Stomach smooth muscle (tissue), 2 donors: ENCODE data around the gene XRCC3.

ENCODE experiments used
- H3K27ac ChIP-seq: one replicate; pipeline ENCODE4 v1.7.0; 2013; ENCODE audit warnings: mild to moderate bottlenecking, low read length, inconsistent platforms
- H3K27me3 ChIP-seq, 2 donors: one replicate each; pipeline ENCODE4 v1.7.0; 2013; ENCODE audit warnings: low read length in 2 of 2; ENCODE audit not compliant: insufficient read depth in 2 of 2, control insufficient read depth in 1 of 2
- H3K36me3 ChIP-seq, 2 donors: one replicate each; pipeline ENCODE4 v1.7.0; 2013; ENCODE audit warnings: low read length in 2 of 2; ENCODE audit not compliant: control insufficient read depth in 2 of 2, insufficient read depth in 2 of 2
- H3K4me1 ChIP-seq: one replicate; pipeline ENCODE4 v1.7.0; 2013; ENCODE audit warnings: low read length; ENCODE audit not compliant: control insufficient read depth, insufficient read depth
- H3K4me3 ChIP-seq, 2 donors: one replicate each; pipeline ENCODE4 v1.7.0; 2013; ENCODE audit warnings: low read length in 2 of 2
- H3K9ac ChIP-seq, 2 donors: one replicate each; pipeline ENCODE4 v1.7.0; 2013; ENCODE audit warnings: low read length in 2 of 2, mild to moderate bottlenecking in 1 of 2
- H3K9me3 ChIP-seq, 2 donors: one replicate each; pipeline ENCODE4 v1.7.0; 2013; ENCODE audit warnings: low read length in 2 of 2; ENCODE audit not compliant: control insufficient read depth in 2 of 2
- donor health status: healthy.
- donor health status: Pancreatic carcinoma.

The XRCC3 gene

GRCh38 chr14:103715052-103716000, at the start of gene XRCC3, which contains the start of gene ZFYVE21:
Gene XRCC3 (minus strand): TSS chr14:103715451. CDS start chr14:103711087, 4,364 bp downstream.
Gene ZFYVE21 (plus strand): TSS chr14:103715810. CDS start chr14:103715842, 32 bp downstream.
- H3K9ac ChIP-seq = peak within 1 kb of the TSS; percentile 59 to 69
- H3K27me3 ChIP-seq = no peaks in the 10 kb centered on the region
- H3K27ac ChIP-seq = no peak within 1 kb of the TSS
- no peaks in the 10 kb centered on the region for H3K9me3 ChIP-seq
- peaks cover 51% of the 10 kb centered on the region for H3K4me1 ChIP-seq
- peak within 1 kb of the TSS; percentile 57 to 79 for H3K4me3 ChIP-seq
- no peaks in the 10 kb centered on the region for H3K36me3 ChIP-seq

GRCh38 chr14:103763730-103764488, 48.7 kb upstream of the XRCC3 start:
- Histone ChIP-seq H3K9me3 (no peaks in the 10 kb centered on the region), H3K4me3 (no peak overlapping the region), H3K27me3 (no peaks in the 10 kb centered on the region), H3K36me3 (peaks cover 3 to 6% of the 10 kb centered on the region in 2 donors), H3K9ac (no peak overlapping the region), H3K4me1 (no peaks in the 10 kb centered on the region), H3K27ac (no peak overlapping the region)

- H3K27ac ChIP-seq = no peak overlapping the region
- H3K4me1 ChIP-seq = no peaks in the 10 kb centered on the region
- H3K9me3 ChIP-seq = no peaks in the 10 kb centered on the region
- no peak overlapping the region for H3K4me3 ChIP-seq
- H3K9ac ChIP-seq = no peak overlapping the region
- H3K27me3 ChIP-seq = no peaks in the 10 kb centered on the region
- H3K36me3 ChIP-seq = peaks cover 3 to 6% of the 10 kb centered on the region in 2 donors
Observed at GRCh38 chr14:103762541-103762940, 47.3 kb upstream of the XRCC3 start.

- Histone ChIP-seq H3K27me3 (no peaks in the 10 kb centered on the region), H3K4me1 (no peaks in the 10 kb centered on the region), H3K27ac (no peak overlapping the region), H3K4me3 (no peak overlapping the region), H3K36me3 (peaks cover 3 to 6% of the 10 kb centered on the region in 2 donors), H3K9ac (no peak overlapping the region), H3K9me3 (no peaks in the 10 kb centered on the region)
Observed at GRCh38 chr14:103762036-103762435, 46.8 kb upstream of the XRCC3 start.

DNA sequence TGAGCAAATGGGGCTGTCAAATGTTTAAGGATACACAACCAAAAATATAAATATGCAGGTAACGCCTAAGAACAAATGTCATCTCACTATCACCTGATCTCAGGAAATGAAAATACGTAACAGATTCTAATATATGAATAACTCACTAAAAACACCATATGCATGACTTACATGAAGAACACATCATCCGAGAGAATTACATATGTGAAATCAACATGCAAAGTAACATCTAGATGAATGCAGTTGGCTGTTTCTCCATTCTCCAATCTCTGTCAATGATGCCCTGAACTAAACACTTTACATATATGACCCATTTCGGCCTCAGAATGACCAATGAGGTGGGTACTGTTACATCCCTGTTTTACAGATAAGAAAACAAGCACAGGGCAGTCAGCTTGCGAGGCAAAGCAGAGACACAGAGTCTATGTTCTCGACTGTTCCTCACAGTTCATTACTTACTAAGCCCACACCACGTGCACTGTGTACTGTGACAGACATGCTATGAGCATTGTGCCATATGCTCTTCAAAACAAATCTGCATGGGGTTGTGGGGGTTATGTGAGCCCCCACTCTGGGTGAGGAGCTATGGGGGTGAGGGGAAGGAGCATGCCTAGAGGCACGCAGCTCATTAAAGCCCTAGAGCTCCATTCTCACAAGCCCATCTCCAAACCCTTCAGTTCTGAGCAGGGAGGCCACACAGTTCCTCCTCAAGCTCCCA, 43.0 kb upstream of the XRCC3 start:
- no peak overlapping the region for H3K9ac ChIP-seq
- no peak overlapping the region for H3K27ac ChIP-seq
- no peaks in the 10 kb centered on the region for H3K9me3 ChIP-seq
- H3K36me3 ChIP-seq = peaks cover 0 to 5% of the 10 kb centered on the region in 2 donors
- no peak overlapping the region for H3K4me3 ChIP-seq
- no peaks in the 10 kb centered on the region for H3K27me3 ChIP-seq
- no peaks in the 10 kb centered on the region for H3K4me1 ChIP-seq

DNA sequence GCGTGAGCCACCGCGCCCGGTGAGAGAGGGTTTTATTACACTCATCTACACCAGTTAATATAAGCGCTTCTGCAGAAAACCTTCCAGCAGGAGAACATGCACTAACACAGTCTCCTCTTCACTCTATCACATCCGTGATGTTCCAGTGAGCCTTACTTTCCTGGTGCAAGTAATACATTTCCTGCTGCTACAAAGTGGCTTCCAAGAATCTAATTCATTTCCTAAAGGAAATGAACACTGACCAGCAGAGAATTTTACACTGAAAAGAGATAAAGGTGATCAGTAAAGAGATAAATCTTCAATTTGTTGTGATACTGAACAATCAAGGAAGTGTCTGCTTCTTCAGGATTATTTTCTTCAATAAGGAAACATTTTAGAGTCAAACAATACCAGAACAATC, 39.8 kb upstream of the XRCC3 start:
- no peak overlapping the region for H3K9ac ChIP-seq
- H3K27me3 ChIP-seq = no peaks in the 10 kb centered on the region
- no peaks in the 10 kb centered on the region for H3K9me3 ChIP-seq
- H3K4me3 ChIP-seq = no peak overlapping the region
- H3K4me1 ChIP-seq = no peaks in the 10 kb centered on the region
- H3K27ac ChIP-seq = no peak overlapping the region
- peaks cover 4 to 7% of the 10 kb centered on the region in 2 donors for H3K36me3 ChIP-seq

- Histone ChIP-seq H3K4me1 (no peaks in the 10 kb centered on the region), H3K4me3 (no peak overlapping the region), H3K9me3 (no peaks in the 10 kb centered on the region), H3K36me3 (peaks cover 6 to 14% of the 10 kb centered on the region in 2 donors), H3K27ac (no peak overlapping the region), H3K9ac (no peak overlapping the region), H3K27me3 (no peaks in the 10 kb centered on the region)
Observed at GRCh38 chr14:103753774-103754173, 38.5 kb upstream of the XRCC3 start.

- Histone ChIP-seq H3K9me3 (no peaks in the 10 kb centered on the region), H3K4me1 (no peaks in the 10 kb centered on the region), H3K4me3 (no peak overlapping the region), H3K27ac (no peak overlapping the region), H3K27me3 (no peaks in the 10 kb centered on the region), H3K9ac (no peak overlapping the region), H3K36me3 (peaks cover 6 to 36% of the 10 kb centered on the region in 2 donors)
Observed at GRCh38 chr14:103749860-103750259, 34.6 kb upstream of the XRCC3 start.

GRCh38 chr14:103749452-103749851, 34.2 kb upstream of the XRCC3 start:
- no peak overlapping the region for H3K27ac ChIP-seq
- peaks cover 6 to 38% of the 10 kb centered on the region in 2 donors for H3K36me3 ChIP-seq
- no peaks in the 10 kb centered on the region for H3K27me3 ChIP-seq
- no peaks in the 10 kb centered on the region for H3K4me1 ChIP-seq
- no peaks in the 10 kb centered on the region for H3K9me3 ChIP-seq
- no peak overlapping the region for H3K9ac ChIP-seq
- no peak overlapping the region for H3K4me3 ChIP-seq

DNA sequence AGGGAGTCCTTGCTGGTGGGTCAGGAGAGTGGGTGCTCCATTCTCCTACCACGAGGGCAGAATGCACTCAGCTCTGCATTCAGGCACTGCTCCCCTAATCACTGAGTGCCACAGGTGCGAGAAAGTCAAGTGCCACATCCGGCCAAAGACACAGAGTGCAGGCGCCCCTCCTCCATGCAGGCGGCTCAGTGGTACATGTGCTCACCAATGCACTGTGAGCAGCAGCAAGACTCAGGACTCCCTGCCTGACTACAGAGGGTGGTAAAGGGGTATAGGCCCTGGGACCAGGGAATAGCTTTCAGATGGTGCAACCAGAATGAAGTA, 33.2 kb upstream of the XRCC3 start:
- H3K36me3 ChIP-seq = peaks cover 6 to 38% of the 10 kb centered on the region in 2 donors
- H3K4me1 ChIP-seq = no peaks in the 10 kb centered on the region
- H3K9me3 ChIP-seq = no peaks in the 10 kb centered on the region
- no peak overlapping the region for H3K27ac ChIP-seq
- H3K4me3 ChIP-seq = no peak overlapping the region
- no peaks in the 10 kb centered on the region for H3K27me3 ChIP-seq
- peak overlapping the region in 1 of 2 donors; percentile 13 for H3K9ac ChIP-seq
